ENCODE data around the gene SLC6A18.
A peak's percentile ranks its signal among the peaks of the same experiment; 100 is the strongest.

The SLC6A18 gene

GRCh38 chr5:1292846-1293415, 67.8 kb downstream of the SLC6A18 start:
- DNase-seq (ENCODE audit: low read depth): no peak

- no peak for DNase-seq (ENCODE audit: low read depth)
These were observed 68.4 kb downstream of the SLC6A18 start for GRCh38 chr5:1293416-1294205.

DNA sequence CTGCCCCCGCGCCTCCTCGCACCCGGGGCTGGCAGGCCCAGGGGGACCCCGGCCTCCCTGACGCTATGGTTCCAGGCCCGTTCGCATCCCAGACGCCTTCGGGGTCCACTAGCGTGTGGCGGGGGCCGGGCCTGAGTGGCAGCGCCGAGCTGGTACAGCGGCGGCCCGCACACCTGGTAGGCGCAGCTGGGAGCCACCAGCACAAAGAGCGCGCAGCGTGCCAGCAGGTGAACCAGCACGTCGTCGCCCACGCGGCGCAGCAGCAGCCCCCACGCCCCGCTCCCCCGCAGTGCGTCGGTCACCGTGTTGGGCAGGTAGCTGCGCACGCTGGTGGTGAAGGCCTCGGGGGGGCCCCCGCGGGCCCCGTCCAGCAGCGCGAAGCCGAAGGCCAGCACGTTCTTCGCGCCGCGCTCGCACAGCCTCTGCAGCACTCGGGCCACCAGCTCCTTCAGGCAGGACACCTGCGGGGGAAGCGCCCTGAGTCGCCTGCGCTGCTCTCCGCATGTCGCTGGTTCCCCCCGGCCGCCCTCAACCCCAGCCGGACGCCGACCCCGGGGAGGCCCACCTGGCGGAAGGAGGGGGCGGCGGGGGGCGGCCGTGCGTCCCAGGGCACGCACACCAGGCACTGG, 69.1 kb downstream of the SLC6A18 start:
- DNase-seq (ENCODE audit: low read depth): no peak

DNA sequence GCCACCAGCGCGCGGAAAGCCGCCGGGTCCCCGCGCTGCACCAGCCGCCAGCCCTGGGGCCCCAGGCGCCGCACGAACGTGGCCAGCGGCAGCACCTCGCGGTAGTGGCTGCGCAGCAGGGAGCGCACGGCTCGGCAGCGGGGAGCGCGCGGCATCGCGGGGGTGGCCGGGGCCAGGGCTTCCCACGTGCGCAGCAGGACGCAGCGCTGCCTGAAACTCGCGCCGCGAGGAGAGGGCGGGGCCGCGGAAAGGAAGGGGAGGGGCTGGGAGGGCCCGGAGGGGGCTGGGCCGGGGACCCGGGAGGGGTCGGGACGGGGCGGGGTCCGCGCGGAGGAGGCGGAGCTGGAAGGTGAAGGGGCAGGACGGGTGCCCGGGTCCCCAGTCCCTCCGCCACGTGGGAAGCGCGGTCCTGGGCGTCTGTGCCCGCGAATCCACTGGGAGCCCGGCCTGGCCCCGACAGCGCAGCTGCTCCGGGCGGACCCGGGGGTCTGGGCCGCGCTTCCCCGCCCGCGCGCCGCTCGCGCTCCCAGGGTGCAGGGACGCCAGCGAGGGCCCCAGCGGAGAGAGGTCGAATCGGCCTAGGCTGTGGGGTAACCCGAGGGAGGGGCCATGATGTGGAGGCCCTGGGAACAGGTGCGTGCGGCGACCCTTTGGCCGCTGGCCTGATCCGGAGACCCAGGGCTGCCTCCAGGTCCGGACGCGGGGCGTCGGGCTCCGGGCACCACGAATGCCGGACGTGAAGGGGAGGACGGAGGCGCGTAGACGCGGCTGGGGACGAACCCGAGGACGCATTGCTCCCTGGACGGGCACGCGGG, 69.9 kb downstream of the SLC6A18 start, which contains the start of gene TERT:
TERT (minus strand) TSS at position 234 of the 815 bp plus-strand sequence; CDS start at position 155, 79 bp downstream.
- DNase-seq (ENCODE audit: low read depth): peak; percentile 64

DNA sequence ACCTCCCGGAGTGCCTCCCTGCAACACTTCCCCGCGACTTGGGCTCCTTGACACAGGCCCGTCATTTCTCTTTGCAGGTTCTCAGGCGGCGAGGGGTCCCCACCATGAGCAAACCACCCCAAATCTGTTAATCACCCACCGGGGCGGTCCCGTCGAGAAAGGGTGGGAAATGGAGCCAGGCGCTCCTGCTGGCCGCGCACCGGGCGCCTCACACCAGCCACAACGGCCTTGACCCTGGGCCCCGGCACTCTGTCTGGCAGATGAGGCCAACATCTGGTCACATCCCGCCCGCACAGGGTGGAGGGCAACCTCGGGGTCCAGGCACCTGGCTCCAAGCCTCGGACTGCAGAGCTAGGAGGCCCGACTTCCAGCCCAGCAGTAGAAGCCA, 70.5 kb downstream of the SLC6A18 start:
- no peak for DNase-seq (ENCODE audit: low read depth)
